Daoy (cell line): Measurements from ENCODE around the gene KSR1. TPM values are rescaled to one million over a fixed set of nuclear protein-coding genes. Genes with fewer than 3 reads are reported as not detected.

Source experiments
- DNase-seq: peaks from one replicate; pipeline ENCODE4 v3.0.0-alpha.2; 2015; ENCODE audit warnings: low read depth
- total RNA-seq: library from RNA; depleted of rRNA; stranded (reverse); fragments of >200 nt; shearing (Covaris generic); gene quantifications from 2 replicates; pipeline ENCODE4 v1.2.3, GENCODE V29; 2014

Gene KSR1
- total RNA-seq, 1 experiment from 2014 or later, result 59.5 TPM

GRCh38 chr17:27590864-27591263 is 134.6 kb downstream of the KSR1 start:
- DNase-seq, result no peak

- no peak for DNase-seq
These were observed 135.7 kb downstream of the KSR1 start for GRCh38 chr17:27591986-27592385.

GRCh38 chr17:27593232-27593856 is 137.1 kb downstream of the KSR1 start:
- no peak for DNase-seq

DNA sequence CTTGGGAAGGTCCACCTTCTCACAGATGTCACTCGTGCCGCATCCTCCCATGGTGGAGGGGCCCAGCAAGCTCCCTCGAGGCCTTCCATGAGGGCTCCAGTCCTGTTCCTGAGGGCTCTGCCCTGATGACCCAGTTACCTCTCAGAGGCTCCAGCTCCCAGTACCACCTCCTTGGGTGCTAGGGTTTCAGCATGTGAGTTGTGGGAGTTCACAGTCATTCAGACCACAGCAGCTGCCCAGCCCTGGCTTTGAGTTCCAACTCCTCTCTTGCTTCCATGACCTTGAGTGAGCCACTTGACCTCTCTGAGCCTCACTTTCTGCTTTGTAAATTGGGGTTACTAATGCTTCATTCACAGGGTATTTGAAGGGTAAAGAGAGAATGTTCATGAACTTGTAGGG is 137.6 kb downstream of the KSR1 start:
- no peak for DNase-seq

GRCh38 chr17:27595208-27595607 is 139.0 kb downstream of the KSR1 start:
- no peak for DNase-seq

DNA sequence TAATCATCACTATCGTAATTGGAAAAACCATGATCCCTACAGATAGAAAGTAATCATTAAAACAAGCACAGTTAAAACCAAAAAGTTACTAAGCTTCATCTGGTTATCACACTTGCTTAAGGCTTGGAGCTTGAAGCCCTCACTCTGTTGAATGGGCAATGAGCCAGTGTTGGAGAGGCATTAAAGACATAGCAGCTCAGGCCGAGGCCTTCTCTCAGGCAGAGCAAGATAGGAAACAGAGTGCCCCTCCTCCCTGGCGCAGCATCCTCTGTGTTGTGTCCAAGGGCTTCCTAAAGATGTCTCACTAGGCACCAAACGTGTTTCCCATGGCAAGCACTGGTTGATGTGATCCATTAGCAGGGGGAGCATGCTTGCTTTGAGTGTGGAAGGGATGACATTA is 139.8 kb downstream of the KSR1 start:
- DNase-seq, result no peak

DNA sequence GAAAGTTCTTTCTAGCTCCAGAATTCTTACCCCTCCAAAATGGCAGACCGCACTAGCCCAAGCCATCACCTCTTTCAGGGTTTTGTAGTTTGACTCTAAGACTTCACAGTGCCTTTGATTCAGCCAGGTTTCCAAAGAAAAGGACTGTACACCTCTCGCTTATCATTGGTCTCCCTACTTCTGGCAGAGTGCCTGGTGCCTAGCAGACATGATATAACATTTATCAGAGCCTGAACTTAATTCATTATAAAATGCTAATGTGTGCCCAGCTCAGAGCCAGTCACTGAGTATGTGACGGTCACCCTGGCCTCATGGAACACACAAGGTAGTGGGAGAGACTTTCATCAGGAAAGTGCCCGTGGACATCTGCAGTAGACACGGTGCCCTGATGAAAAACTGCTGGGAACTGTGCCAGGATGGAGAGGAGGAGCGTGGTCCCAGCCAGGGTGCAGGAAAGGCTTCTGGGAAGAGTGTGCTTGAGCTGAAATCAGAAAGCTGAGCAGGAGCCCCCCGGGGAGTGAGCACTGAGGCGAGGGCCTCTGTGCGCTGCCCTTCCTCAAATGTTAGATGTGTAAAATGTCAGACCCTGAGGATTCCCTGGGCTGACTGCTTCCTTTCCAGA is 140.4 kb downstream of the KSR1 start:
- DNase-seq, result no peak

GRCh38 chr17:27597188-27597580 is 140.9 kb downstream of the KSR1 start:
- no peak for DNase-seq

GRCh38 chr17:27597783-27598320 is 141.6 kb downstream of the KSR1 start:
- no peak for DNase-seq

DNA sequence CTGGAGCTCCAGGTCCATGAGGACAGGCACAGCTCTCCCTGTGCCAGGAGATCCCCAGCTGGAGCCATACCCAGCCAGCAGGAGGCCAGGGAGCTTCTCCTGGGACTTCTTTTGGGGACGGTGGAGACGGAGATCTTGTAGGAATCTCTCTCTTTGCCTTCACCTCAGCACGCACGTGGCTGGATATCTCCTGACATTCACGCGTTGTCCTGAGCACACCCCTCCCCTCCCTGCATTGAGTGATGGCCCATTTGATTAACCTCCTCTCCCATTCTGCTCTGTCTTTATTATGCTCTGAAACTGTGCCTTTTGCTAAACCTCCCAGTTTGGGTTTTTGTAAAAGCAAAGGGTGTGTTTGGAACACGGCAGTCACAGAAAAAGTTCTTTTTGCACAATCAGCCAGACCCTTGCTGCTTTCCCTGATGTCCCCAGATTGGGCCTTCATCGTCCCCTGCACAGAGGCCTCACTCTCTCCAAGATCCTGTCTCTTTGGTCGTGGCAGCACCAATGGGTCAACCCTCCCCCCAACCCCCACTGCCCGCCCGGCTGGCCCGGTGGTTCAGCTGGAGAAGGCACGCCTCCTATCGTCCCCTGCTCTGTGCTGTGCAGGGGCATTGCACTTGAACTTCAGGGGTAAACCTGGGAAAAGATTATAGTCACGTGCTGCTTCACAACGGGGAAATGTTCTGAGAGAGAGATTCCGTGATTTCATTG is 142.2 kb downstream of the KSR1 start:
- DNase-seq, result no peak

DNA sequence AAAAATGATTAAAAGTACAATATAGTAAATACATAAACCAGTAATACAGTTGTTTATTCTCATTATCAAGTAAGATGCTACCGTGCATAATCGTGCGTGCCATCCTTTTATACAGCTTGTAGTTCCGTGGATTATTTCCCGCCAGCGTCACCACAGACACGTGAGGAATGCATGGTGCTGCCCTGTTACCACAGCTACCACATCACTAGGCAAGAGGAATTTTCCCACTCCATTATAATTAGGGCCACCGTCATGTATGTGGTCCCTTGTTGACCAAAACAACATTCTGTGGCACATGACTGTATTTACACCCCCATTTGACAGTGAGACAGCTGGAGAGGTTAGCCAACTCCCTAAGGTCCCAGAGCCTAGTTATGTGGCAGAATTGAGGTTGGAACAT is 144.2 kb downstream of the KSR1 start:
- DNase-seq, result no peak

DNA sequence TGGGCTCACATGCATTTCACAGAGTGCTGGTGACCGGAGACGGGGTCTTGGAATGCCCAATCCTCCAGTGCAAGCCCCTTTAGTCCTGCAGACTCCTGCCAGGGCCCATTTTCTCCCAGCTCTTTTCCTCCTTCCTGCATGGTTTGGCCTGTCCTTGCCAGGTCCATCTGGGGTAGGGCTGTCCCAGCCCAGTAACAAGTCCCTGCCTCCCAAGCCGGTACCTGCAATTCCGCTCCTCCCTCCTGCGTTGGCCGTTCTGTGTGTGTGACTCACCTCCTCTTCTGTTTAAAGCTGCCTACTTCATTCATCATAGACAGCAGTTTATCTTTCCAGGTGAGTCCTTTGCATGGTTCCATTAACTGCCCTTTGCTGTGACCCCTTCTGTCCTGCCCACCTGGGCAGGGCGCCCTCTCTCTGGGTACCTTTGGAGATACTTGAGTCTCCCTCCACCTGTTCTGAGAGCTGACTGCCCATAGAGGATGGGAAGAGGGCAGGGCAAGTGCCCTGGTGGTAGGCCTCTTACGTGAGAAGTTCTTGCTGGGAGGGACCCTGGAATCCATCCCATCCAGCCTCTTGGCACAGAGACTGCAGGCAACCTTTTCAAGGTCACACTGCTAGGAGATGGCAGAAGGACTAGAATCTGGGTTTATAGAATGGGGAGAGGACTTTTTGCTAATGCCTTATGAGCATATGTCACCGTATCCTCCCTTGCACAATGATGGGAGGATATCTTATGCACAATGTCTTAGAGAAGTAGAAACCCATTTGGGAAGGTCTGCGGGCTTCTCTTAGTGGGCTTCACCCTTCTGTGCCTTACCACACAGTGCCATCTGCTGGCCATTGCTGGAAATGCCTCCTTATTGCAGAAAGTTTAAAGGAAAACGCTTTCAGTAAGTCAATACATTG is 145.1 kb downstream of the KSR1 start:
- DNase-seq, result peak; percentile 75

- no peak for DNase-seq
These were observed 145.7 kb downstream of the KSR1 start for GRCh38 chr17:27601975-27602302.

- DNase-seq, result peak; percentile 67
These were observed 146.6 kb downstream of the KSR1 start for GRCh38 chr17:27602721-27603420.

GRCh38 chr17:27603421-27603770 is 147.1 kb downstream of the KSR1 start:
- no peak for DNase-seq

GRCh38 chr17:27603880-27604794 is 147.9 kb downstream of the KSR1 start:
- no peak for DNase-seq

DNA sequence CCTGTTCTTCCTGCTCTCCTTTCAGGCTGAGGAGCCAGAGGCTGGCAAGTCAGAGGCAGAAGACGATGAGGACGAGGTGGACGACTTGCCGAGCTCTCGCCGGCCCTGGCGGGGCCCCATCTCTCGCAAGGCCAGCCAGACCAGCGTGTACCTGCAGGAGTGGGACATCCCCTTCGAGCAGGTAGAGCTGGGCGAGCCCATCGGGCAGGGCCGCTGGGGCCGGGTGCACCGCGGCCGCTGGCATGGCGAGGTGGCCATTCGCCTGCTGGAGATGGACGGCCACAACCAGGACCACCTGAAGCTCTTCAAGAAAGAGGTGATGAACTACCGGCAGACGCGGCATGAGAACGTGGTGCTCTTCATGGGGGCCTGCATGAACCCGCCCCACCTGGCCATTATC is 149.2 kb downstream of the KSR1 start:
- no peak for DNase-seq

DNA sequence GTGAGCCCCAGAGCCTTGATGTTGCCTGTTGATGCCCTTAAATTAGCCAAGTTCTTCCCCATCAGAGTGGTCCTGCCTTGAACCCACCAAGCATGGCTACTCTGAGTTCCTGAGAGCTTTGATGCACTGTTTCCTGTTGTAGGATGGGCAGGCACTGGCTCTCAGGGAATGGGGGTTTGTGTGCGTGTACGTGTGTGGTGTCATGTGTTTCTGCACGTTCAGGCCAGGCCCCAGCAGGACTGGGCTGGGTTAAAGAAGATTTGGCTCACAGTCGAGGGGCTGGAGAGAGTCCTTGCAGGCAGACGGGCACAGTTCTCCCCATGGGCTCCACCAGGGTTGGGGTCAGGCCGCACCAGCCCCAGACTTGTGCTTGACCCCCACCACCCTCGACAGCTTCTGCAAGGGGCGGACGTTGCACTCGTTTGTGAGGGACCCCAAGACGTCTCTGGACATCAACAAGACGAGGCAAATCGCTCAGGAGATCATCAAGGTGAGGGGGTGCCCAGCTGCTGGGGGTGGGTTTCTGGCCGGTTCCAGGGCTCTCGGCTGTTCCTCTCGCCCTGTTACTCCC is 151.4 kb downstream of the KSR1 start:
- DNase-seq, result no peak

- no peak for DNase-seq
These were observed 152.3 kb downstream of the KSR1 start for GRCh38 chr17:27608328-27609230.
